ENCODE data around the gene CELSR1. TPM values are rescaled to one million over a fixed set of nuclear protein-coding genes. Genes with fewer than 3 reads are reported as not detected.

The CELSR1 gene
- total and polyA plus RNA-seq, 2 donors (not counting 1 experiment from before 2014, with no cell fraction given): 30.2 to 34.8 TPM

GRCh38 chr22:46480396-46480795 lies 57.0 kb downstream of the CELSR1 start:
- Histone ChIP-seq H3K9me3 (ENCODE audit: control extremely low read depth in 1 of 3, control insufficient read depth in 2 of 3, insufficient read depth in 1 of 3, low read length in 2 of 3) (peaks cover 0 to 8% (median 3%) of the 10 kb centered on the region in 3 donors), H3K4me1 (ENCODE audit: control insufficient read depth in 2 of 2, insufficient read depth in 2 of 2, low read length in 2 of 2) (peaks cover 7 to 11% of the 10 kb centered on the region in 2 donors), H2AFZ (ENCODE audit: insufficient read depth, low read depth, low read length, poor library complexity, severe bottlenecking) (no peak overlapping the region), H3K27me3 (replicated peaks in 1 of 4; ENCODE audit: control extremely low read depth in 1 of 4, control insufficient read depth in 3 of 4, insufficient read depth in 4 of 4, low read length in 3 of 4) (peaks cover 0 to 9% (median 0%) of the 10 kb centered on the region in 4 experiments), H4K20me1 (ENCODE audit: control insufficient read depth, insufficient read depth, low read length, poor library complexity, severe bottlenecking) (no peaks in the 10 kb centered on the region), H3K79me2 (ENCODE audit: control insufficient read depth, insufficient read depth, low read length) (no peaks in the 10 kb centered on the region), H3K4me2 (replicated peaks; ENCODE audit: low read depth, low read length, poor library complexity, severe bottlenecking) (no peak overlapping the region), H3K4me3 (ENCODE audit: control extremely low read depth in 1 of 5, extremely low read depth in 1 of 5, insufficient read depth in 1 of 5, low read depth in 2 of 5, low read length in 4 of 5) (no peak overlapping the region), H3K9ac (ENCODE audit: low read length) (no peak overlapping the region), H3K36me3 (replicated peaks in 1 of 2; ENCODE audit: control extremely low read depth in 1 of 2, control insufficient read depth in 1 of 2, extremely low read depth in 1 of 2, insufficient read depth in 2 of 2, low read length in 1 of 2) (no peaks in the 10 kb centered on the region), H3K27ac (ENCODE audit: low read length in 2 of 2) (no peak overlapping the region)
- ATAC-seq (ENCODE audit: low read depth) (no peak), DNase-seq (no peak)
- Mint-ChIP-seq H3K27me3 (peaks cover 14% of the 10 kb centered on the region), H3K27ac (no peak overlapping the region), H3K4me1 (peaks cover 17% of the 10 kb centered on the region), H3K9me3 (ENCODE audit: insufficient read depth) (no peaks in the 10 kb centered on the region), H3K4me3 (no peak overlapping the region)
- WGBS (ENCODE audit: insufficient coverage): no CpG with 5 or more reads among the region's 1 CpG
- intact Hi-C loops (cut with micrococcal nuclease): no loop called here
- no peak for TF ChIP-seq CTCF (IDR thresholded peaks at IDR 0.05)
- no peak for TF ChIP-seq EZH2 (IDR thresholded peaks at IDR 0.05; ENCODE audit: borderline replicate concordance, insufficient read depth, low read depth, low read length, poor library complexity, severe bottlenecking)
- CTCF ChIA-PET: no interaction called here
- POLR2A ChIA-PET: no interaction called here

- 87% methylated on average over 16 of the region's 16 CpGs for WGBS (ENCODE audit: insufficient coverage)
- Histone ChIP-seq H3K4me3 (ENCODE audit: control extremely low read depth in 1 of 5, extremely low read depth in 1 of 5, insufficient read depth in 1 of 5, low read depth in 2 of 5, low read length in 4 of 5) (no peak overlapping the region), H3K27me3 (replicated peaks in 1 of 4; ENCODE audit: control extremely low read depth in 1 of 4, control insufficient read depth in 3 of 4, insufficient read depth in 4 of 4, low read length in 3 of 4) (peaks cover 0 to 9% (median 0%) of the 10 kb centered on the region in 4 experiments), H3K9ac (ENCODE audit: low read length) (no peak overlapping the region), H3K79me2 (ENCODE audit: control insufficient read depth, insufficient read depth, low read length) (no peaks in the 10 kb centered on the region), H3K9me3 (ENCODE audit: control extremely low read depth in 1 of 3, control insufficient read depth in 2 of 3, insufficient read depth in 1 of 3, low read length in 2 of 3) (peaks cover 0 to 10% (median 3%) of the 10 kb centered on the region in 3 donors), H3K36me3 (replicated peaks in 1 of 2; ENCODE audit: control extremely low read depth in 1 of 2, control insufficient read depth in 1 of 2, extremely low read depth in 1 of 2, insufficient read depth in 2 of 2, low read length in 1 of 2) (no peaks in the 10 kb centered on the region), H3K27ac (ENCODE audit: low read length in 2 of 2) (no peak overlapping the region), H3K4me1 (ENCODE audit: control insufficient read depth in 2 of 2, insufficient read depth in 2 of 2, low read length in 2 of 2) (peaks cover 7 to 11% of the 10 kb centered on the region in 2 donors), H3K4me2 (replicated peaks; ENCODE audit: low read depth, low read length, poor library complexity, severe bottlenecking) (no peak overlapping the region), H4K20me1 (ENCODE audit: control insufficient read depth, insufficient read depth, low read length, poor library complexity, severe bottlenecking) (no peaks in the 10 kb centered on the region), H2AFZ (ENCODE audit: insufficient read depth, low read depth, low read length, poor library complexity, severe bottlenecking) (no peak overlapping the region)
- ChIA-PET POLR2A (no interaction called here), CTCF (no interaction called here)
- TF ChIP-seq CTCF (IDR thresholded peaks at IDR 0.05): no peak
- no peak for TF ChIP-seq EZH2 (IDR thresholded peaks at IDR 0.05; ENCODE audit: borderline replicate concordance, insufficient read depth, low read depth, low read length, poor library complexity, severe bottlenecking)
- Mint-ChIP-seq H3K27me3 (peaks cover 14% of the 10 kb centered on the region), H3K27ac (peak overlapping the region; percentile 50), H3K9me3 (ENCODE audit: insufficient read depth) (no peaks in the 10 kb centered on the region), H3K4me3 (no peak overlapping the region), H3K4me1 (peaks cover 17% of the 10 kb centered on the region)
- intact Hi-C loops (cut with micrococcal nuclease): loop anchor here (5.0 kb wide), 1 partner anchor 47 kb away; no protein-coding TSS in a partner anchor
- ATAC-seq (ENCODE audit: low read depth) (no peak), DNase-seq (no peak)
Observed at GRCh38 chr22:46479046-46479445, 58.4 kb downstream of the CELSR1 start.
